Endometrial microvascular endothelial cells (primary cell): Measurements from ENCODE around the gene CDK16. TPM values are rescaled to one million over a fixed set of nuclear protein-coding genes. Genes with fewer than 3 reads are reported as not detected.

Experiments
- total RNA-seq: library from RNA; depleted of rRNA; stranded (reverse); fragments of >200 nt; gene quantifications from one replicate; pipeline ENCODE4 v1.2.3, GENCODE V29; 2015; ENCODE audit errors: inconsistent ontology term

The CDK16 gene
- total RNA-seq, 1 donor from 2014 or later, result 115 TPM

Other genes starting within 250 kb of the CDK16 start
- not detected for gene RGN, start 140.2 kb upstream of the CDK16 start, total RNA-seq
- gene NDUFB11, start 74.0 kb upstream of the CDK16 start, total RNA-seq, result 40.3 TPM
- gene RBM10, start 73.5 kb upstream of the CDK16 start, total RNA-seq, result 46.3 TPM
- 228 TPM for gene UBA1, start 24.9 kb upstream of the CDK16 start, total RNA-seq
- 25.9 TPM for gene USP11, start 14.3 kb downstream of the CDK16 start, total RNA-seq
- not detected for gene ZNF157, start 151.9 kb downstream of the CDK16 start, total RNA-seq